ENCODE results near the gene SHTN1.

Gene SHTN1, protein sequence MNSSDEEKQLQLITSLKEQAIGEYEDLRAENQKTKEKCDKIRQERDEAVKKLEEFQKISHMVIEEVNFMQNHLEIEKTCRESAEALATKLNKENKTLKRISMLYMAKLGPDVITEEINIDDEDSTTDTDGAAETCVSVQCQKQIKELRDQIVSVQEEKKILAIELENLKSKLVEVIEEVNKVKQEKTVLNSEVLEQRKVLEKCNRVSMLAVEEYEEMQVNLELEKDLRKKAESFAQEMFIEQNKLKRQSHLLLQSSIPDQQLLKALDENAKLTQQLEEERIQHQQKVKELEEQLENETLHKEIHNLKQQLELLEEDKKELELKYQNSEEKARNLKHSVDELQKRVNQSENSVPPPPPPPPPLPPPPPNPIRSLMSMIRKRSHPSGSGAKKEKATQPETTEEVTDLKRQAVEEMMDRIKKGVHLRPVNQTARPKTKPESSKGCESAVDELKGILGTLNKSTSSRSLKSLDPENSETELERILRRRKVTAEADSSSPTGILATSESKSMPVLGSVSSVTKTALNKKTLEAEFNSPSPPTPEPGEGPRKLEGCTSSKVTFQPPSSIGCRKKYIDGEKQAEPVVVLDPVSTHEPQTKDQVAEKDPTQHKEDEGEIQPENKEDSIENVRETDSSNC

DNA sequence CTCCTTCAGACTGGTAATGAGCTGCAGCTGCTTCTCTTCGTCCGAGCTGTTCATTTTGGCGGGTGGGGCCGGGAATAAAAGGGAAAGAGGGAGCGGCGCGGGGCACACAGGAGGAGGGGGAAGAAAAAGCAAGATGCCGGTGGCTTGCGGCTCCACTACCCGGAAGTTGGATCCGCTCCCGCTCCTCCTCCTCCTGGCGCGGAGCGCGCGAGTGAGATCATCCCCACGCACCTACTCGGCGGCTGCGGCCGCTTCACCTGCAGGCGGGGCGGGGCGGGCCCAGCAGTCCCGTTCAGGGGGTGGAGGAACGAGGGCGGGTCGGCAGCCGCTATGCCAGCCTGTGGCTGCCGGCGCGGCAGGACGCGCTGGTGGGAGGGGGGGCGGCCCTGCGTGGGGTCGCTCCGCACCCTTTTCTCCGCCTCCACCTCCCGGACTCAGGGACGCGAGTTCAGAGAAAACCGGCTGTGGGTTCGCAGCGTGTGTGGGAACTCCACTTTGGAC, at the start of gene SHTN1:
Gene SHTN1, minus strand, starts transcription at position 162 of the 501 bp plus-strand sequence. Its CDS starts 108 bp downstream, at position 54.
- DNase-seq: no peak

DNA sequence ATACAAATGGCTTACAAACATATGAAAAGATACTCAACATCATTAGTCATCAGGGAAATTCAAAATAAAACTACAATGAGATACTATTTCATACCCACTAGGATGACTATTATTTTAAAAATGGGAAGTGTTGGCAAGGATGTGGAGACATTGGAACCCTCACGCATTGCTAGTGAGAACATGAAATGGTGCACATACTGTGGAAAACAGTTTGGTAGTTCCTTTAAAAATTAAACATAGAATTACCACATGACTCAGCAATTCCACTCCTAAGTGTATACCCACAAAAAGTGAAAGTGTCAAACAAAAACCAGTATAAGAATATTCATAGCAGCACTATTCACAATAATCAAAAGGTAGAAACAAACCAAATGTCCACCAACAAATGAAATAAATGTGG, 48.5 kb upstream of the SHTN1 start:
- no peak for DNase-seq

DNA sequence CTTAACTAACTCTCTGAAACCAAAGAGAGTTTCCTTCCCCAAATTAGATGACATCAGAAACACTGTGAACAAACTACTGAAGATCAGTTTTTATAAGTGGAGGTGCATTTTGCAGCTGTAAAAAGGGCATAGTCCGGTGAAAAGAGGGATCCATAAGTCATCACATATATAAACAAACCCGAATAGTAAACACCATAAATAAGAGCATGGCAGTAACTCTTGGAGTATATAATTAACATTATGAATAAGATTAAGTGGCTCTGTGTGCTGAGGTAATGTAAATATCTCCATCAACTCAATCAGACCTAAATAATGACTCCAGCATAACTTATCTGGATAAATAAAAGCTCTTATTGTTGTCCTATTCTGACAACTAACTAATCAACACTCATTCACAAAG, 43.0 kb upstream of the SHTN1 start:
- no peak for DNase-seq

DNA sequence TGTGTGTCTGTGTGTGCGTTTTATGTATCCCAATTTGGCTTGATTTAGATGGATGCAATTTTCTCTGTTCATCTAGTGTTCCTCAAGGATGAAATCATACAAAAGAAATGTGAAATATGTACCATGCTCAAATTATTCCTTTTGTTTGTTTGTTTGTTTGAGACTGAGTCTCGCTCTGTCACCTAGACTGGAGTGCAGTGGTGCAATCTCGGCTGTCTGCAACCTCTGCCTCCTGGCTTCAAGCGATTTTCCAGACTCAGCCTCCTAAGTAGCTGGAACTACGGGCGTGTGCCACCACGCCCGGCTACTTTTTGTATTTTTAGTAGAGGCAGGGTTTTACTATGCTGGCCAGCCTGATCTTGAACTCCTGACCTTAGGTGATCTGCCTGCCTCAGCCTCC, 11.3 kb upstream of the SHTN1 start:
- DNase-seq: no peak

DNA sequence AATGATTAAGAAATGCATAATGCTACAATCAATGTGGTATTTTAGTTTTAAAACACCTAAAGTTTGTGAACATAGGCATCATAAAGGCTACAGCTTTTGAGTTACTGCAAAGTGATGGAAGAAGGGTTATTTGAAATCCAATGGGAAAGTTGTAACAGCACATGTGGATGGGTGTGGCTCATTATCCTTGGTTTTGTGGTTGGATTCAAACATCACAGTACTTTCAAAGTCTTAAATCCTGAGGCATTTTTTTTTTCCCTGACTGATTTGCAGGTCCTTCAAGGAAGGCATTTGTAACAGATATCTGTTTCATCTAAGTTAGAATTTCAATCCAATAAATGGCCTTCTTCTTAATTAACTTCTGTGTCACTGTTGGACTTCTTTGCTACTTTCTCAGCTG, 9.8 kb upstream of the SHTN1 start:
- DNase-seq: no peak

DNA sequence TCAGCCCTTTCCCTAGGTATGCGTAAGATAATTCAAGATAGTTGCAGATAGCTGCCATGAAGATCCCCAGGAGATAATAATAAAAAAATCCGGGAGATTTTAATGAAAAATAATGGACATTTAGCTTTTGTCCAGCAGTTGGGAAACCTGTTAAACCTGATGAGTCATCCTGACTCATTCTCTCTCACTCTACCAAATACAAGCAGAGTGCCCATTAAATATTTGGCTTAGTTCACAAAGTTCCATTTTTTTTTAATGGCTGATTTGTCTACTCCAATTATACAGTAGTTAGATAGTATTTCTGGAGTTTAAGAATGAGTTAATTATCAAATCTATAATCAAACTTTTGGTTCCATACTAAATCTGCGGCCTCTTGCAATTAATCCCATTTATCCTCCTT, 2.1 kb upstream of the SHTN1 start:
- no peak for DNase-seq

DNA sequence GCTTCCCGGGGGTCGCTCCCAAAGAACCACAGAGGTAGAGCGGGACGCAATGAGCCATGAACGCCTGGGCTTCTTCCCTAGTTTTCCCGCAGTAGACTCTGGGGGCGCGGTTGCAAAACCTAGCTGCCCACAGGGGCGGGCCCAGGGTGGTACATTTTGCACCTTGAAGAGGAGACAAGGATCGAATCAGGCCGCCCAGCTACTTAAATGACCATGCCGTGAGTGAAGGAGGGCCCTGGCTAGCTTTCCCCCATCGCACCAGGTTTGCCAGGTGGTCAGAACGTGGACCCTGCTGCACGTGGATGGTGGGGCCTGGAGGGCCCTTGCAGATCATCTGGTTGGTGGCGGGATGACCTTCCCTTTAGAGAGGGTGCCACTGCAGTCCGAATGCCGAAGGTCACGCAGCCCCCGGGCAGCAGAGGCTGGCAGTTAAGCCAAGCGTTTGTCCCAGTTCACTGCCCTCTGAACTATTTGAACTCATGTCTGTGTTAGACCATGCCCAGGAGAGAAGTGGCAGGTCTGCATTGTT, 604 bp upstream of the SHTN1 start:
- DNase-seq: no peak

DNA sequence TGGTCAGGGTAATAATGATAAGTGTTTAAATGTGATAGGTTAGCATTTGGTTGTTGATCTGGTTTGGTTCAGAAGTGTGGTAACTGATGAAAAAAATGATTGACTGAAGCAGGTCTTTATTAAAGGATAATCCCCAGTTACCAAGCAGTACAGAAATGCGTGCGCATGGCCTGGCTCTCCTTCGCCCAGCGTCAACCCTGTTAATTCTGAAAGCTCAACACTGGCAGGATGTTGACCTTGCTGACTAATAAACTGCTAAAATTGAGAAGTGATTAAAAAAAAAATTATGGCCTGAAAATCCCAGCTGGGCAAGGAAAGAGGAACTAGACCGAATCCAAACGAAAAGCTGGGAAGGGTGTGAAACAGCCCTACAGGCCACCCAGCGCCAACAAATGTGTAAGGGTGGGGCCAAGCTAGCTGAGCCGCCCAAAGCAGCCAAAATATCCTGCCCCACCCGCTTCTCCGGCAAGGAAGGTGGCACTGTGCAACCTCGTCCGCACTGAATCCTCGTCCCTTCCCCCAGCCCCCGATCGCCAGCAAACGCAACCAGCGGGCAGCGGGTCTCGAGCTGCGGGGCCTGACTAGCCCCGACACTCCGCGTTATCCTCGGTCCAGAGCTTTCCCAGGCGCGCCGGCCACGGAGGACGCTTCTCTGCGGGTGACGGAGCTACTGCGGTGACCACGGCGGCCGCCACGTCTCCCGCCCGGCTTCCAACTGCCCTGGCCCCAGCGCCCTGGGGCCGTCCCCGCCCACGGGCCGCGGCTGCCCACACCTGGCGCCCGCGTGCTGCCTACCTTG, 561 bp downstream of the SHTN1 start:
- DNase-seq: no peak

DNA sequence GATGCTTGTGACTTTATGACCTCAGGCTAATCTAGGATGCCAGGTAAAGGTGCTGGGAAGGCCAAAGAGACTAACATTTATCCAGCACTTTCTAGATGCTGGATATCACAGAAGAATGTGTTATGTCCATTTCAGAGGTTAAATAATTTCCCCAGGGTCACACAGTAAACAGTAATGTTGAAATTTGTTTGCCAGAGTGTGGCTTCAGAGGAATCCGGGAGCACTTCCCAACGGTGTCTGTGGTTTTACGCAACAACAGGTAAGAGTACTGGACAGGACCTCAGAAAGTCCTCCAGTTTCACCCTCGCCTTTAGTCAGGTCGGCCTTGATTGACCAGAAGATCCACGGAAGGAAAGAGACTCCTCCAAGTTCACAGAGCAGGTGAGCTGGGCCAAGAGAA, 1.7 kb downstream of the SHTN1 start:
- DNase-seq: no peak

DNA sequence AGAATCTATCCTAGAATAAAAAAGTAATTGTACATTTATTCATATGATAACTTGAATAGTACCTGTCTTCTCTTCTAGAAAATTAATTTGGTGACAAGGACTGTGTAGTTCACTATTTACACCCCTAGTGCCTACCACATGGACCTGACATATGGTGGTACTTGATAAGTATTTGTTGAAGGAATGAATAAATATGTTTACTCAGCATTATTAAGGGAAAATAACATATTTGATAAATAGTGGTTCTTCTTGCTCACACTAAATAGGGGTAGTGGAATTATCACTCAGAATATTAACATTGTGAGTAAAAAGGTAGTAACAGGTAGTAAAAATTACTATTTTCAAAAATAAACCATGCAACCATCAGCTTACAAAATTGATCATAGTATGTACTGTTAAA, 2.8 kb downstream of the SHTN1 start:
- no peak for DNase-seq

DNA sequence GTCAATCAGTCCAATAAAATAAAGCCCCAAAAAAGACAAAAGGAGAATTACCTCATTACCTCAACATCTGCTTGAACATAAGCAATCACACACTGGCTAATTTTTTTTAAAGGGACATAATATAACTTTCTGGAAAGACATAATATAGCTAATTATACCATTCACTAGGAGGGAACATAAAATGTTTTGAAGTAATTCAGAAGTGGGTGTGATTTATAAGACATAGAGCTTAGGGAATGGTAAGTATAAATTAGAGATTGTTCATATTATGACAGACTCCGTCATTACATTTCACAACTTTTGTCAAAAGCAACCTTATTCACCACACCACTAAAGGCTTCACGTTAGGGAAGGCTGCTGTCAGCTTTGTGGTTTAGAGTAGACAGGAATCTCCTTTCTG, 3.8 kb downstream of the SHTN1 start:
- DNase-seq: no peak

DNA sequence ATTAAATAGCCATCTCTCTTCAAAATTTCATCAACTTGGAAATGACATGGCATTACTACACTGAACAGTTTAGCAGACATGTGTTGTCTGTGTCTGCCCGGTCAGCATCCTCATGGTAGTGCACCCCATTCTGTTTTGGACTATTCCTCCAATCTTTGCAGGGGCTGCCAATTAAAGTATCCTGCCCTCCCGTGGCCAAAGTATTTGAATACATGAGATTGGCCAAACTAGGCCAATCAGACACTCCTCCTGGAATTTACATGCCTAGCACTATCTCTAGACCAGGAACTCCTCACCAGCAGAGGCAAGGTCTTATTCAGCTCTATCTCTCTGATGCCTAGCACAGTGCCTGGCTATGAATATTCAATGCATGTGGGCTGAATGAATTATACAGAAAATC, 4.4 kb downstream of the SHTN1 start:
- no peak for DNase-seq

DNA sequence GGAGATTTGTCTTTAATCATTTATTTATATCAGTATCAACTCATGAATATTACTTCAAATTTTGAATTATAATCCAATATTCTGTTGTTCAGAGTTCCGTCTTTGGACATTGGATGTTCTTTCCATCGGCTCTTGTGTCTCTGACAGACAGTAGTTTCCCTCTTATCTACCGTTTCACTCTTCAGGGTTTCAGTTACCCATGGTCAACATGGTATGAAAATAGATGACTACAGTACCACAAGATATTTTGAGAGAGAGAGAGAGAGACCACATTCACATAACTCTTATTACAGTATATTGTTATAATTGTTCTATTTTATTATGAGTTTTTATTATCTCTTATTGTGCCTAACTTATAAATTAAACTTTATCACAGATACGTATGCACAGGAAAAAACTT, 6.8 kb downstream of the SHTN1 start:
- no peak for DNase-seq

DNA sequence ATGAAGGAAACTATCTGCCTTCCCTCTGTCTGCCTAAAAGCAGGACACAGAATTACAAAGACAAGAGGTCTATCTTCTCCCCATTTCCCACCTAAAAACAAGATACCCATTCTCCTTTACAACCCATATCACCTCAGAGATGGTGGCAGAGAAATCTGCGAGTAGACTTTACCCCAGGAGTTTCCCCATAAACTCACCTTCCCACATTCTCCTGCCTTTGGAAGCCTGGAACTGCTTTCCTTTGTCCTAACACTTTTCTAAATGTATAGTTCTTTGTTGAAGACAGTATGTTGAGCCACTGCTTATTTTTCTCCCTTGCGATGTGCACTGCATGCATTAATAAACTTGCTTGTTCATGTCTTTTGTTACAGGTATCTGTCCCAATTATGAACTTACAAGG, 8.0 kb downstream of the SHTN1 start:
- no peak for DNase-seq

DNA sequence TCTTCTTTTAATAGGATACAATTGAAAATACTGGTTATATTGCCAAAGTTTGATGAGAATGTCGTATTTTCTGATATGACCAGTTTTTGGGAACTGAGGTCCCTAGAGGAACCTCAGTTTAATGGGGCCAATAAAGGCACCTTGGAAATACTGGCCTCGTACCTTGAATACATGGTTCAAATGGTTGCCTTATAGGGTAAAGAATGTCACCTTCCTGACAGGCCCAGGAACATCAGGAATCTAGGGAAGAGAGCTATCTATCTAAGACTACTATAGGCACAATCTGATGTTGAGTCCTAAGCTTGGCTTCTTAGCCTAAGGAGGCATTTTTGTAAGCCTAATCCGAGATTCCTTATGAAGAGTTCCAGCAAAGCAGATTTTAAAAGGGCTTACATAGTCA, 9.3 kb downstream of the SHTN1 start:
- DNase-seq: no peak

DNA sequence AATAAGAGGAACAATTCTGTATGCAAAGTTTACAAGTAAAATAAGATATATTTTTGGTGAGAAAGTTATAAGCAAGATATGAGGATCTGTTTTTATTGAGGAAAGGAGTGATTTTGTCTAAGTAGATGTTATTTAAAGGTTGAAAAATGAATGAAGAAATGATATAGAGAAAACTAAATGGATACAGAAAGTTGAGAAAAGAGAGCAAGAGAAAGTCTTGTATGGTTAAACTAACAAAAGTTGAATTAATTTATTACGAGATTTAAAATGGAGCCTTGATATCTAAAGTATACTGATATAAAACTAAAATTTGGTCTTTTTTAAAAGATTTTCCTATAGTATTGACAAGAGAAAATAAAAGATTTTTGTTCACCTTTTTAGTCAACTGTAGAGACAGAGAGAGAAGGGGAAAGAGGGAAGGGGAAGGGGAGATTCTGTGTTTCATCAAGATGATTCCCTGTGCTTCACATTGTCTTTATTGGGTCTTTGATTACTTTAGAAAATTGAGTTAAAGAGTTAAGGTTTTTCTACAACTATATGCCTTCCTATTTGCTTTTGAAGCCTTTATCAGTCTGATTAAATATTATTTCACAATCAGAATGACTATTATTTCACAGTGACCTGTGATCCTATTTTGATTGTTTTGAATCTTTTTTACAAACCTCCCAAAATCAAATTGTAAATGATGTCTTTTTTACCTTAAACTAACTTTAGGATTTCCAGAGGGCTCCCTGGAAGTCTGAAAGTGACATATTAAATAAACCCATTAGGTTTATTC, 10.7 kb downstream of the SHTN1 start:
- DNase-seq: no peak

DNA sequence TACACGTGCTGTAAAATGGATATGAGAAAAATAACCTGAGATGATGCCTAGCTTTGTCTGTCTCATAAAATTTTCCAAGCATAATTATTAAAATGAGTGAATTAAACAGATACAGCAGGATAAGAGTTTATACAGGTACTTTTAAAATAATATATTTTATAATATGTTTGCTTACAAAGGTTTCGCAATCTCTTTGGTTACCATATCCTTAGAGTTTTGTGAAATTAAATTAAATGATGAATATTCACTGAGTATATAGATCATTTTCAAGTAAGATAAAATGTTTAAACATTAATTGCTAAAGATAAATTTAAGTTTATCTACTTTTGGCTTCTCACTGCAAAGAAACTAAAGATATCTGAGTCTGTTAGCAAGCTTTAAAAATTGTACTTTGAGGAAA, 11.4 kb downstream of the SHTN1 start:
- DNase-seq: no peak

DNA sequence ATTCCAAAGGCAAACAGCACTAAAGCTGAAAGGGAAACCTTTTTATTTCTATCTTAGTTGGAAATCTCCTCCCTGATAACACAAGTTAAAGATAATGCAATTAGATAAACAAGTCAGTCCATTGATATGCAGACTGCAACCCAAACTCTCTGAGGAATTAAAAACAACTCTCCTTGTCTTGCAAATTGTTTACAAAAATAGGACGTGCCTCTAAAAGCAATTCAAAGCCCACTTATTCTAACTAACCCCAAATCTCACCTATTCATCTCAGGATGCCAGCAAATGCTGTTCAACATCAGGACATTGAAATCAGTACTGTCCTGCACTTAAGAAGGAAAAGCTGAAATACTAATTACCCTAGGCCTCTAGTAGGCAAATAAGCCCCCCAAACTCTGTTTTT, 12.8 kb downstream of the SHTN1 start:
- no peak for DNase-seq

DNA sequence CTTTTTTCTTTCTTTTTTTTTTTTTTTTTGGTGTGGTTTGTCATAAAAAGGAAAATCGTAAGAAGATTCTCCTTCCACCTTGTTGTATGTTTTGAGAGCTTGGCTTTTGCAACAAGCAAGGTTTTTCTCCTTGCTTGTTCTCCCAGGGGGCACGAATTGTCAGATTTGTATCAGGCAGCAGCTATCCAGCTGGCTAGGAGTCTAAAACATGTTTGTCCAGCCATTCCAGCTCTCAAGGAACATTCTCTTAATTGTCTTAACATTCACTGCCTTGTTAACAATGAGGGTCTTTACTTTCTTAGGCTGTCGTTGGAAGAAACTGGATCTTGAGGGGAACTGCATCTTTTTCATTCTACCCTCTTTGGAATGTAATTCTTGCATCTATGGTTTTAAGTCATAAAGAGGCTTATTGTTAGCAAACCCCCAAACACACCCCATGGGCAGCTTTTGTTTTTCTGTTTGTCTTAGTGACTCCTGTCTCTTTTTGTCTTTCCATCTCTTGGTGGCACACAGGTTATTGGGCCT, 14.6 kb downstream of the SHTN1 start:
- no peak for DNase-seq

DNA sequence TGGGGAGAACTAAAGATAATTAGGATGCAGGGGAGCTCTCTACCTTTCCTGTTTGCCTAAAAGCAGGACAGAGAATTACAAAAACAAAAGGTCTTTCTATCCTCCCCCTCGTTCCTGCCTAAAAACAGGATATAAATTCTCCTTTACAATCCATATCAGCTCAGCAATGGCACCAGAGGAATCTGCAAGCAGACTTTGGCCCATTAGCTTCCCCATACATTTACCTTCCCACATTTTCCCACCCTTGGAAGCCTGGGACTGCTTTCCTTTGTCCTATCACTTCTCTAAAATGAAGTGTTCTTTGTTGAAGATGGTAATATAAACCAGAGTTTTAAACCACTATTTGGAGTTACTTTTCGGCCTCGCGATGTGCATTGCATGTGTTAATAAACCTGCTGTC, 15.5 kb downstream of the SHTN1 start:
- DNase-seq: no peak

DNA sequence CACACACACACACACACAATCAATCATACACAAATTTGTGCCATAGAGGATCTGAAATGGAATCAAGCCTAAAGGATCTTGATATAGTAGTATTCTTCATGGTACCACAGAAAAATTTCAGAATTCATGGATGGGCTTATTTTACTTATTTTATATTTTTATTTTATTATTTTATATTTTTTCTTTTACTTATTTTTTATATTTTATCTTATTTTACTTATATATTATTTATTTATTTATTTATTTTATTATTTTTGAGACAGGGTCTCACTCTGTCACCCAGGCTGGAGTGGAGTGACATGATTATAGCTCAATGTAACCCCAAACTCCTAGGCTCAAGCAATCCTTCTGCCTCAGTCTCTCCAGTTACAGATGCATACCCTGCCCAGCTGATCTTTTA, 16.7 kb downstream of the SHTN1 start:
- DNase-seq: no peak

DNA sequence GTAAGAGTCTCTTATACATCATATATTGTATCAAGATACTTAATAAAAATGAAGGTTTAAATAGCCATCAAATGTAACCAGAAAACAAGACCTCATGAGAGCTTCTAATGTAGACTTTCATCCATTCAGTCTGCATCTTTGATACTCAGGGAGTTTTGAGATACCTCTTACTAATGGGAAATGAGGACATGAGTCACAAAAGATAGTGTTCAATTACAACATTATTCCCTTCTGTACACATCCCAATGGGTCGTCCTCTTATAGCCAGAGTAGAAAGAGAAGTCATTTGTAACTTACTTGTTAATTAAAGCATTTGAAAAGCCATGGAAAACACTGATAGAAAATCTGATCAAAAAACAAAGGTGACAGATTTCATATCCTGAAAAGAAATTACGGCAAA, 19.4 kb downstream of the SHTN1 start:
- DNase-seq: no peak
